ENCODE data around the gene BAIAP2. TPM values are rescaled to one million over a fixed set of nuclear protein-coding genes. Genes with fewer than 3 reads are reported as not detected.

Gene BAIAP2
- total and polyA plus RNA-seq, 10 of the 15 experiments (the other 5 are each of a cell fraction or from before 2014, with no cell fraction given): 0.15 to 1.2 (median 0.46) TPM; not detected in 2

GRCh38 chr17:81083125-81083765 is 48.3 kb downstream of the BAIAP2 start (continued):
- TF ChIP-seq MAX (IDR thresholded peaks at IDR 0.05; ENCODE audit: low read depth, low read length) (no peak), TCF3 (IDR thresholded peaks at IDR 0.05; ENCODE audit: borderline replicate concordance, insufficient read depth, low read depth, low read length) (no peak)

GRCh38 chr17:81084680-81085419 is 49.9 kb downstream of the BAIAP2 start:
- Histone ChIP-seq H3K4me3 (no peak overlapping the region), H3K79me2 (ENCODE audit: control insufficient read depth, insufficient read depth, low read length) (no peaks in the 10 kb centered on the region), H2AFZ (ENCODE audit: control insufficient read depth, low read depth, low read length) (no peak overlapping the region), H4K20me1 (ENCODE audit: control insufficient read depth, insufficient read depth) (no peaks in the 10 kb centered on the region), H3K36me3 (ENCODE audit: control insufficient read depth in 2 of 2, insufficient read depth in 2 of 2, low read length in 1 of 2) (no peaks in the 10 kb centered on the region), H3K9me3 (replicated peaks; ENCODE audit: control insufficient read depth, insufficient read depth, low read length) (no peaks in the 10 kb centered on the region), H3K4me2 (ENCODE audit: control insufficient read depth, insufficient read depth) (no peak overlapping the region), H3K9ac (ENCODE audit: control insufficient read depth, insufficient read depth, low read length) (no peak overlapping the region), H3K27ac (ENCODE audit: control insufficient read depth, insufficient read depth) (no peak overlapping the region), H3K27me3 (replicated peaks in 1 of 2; ENCODE audit: control insufficient read depth in 2 of 2, insufficient read depth in 2 of 2, low read length in 1 of 2) (no peaks in the 10 kb centered on the region), H3K4me1 (ENCODE audit: control insufficient read depth, insufficient read depth, low read length) (no peaks in the 10 kb centered on the region)
- ATAC-seq (no peak), DNase-seq (ENCODE audit: low read depth, low spot score) (no peak), FAIRE-seq (no peak)
- in situ Hi-C loops (cut with MboI) (no loop called here), intact Hi-C loops (cut with micrococcal nuclease; ENCODE audit: unreplicated experiment) (no loop called here)
- WGBS (ENCODE audit: insufficient coverage, insufficient replicate concordance, low lambda C conversion rate, missing lambda C conversion rate): 49% methylated on average over 25 of the region's 26 CpGs
- ChIA-PET POLR2A (no interaction called here), SMC1A (ENCODE audit: uncharacterized antibody, unreplicated experiment) (no interaction called here), RAD21 (ENCODE audit: unreplicated experiment) (no interaction called here), CTCF (no interaction called here)
- no TSS peak for BruUV-seq (replicated peaks)
- no peak for TF ChIP-seq SIX5 (IDR thresholded peaks at IDR 0.05; ENCODE audit: low read depth, low read length, severe bottlenecking)
- TF ChIP-seq IRF3 (IDR thresholded peaks at IDR 0.05): no peak
- TF ChIP-seq USF2 (IDR thresholded peaks at IDR 0.05; ENCODE audit: borderline replicate concordance, low read depth, low read length): no peak
- no peak for TF ChIP-seq MAX (IDR thresholded peaks at IDR 0.05; ENCODE audit: low read depth, low read length)
- no peak for TF ChIP-seq RELB (IDR thresholded peaks at IDR 0.05; ENCODE audit: low read depth)
- no peak for TF ChIP-seq DPF2 (IDR thresholded peaks at IDR 0.05)
- TF ChIP-seq TAF1 (IDR thresholded peaks at IDR 0.05; ENCODE audit: borderline replicate concordance, low read depth, low read length): no peak
- no peak for TF ChIP-seq HSF1 (IDR thresholded peaks at IDR 0.05; ENCODE audit: low read depth, low read length)
- TF ChIP-seq NFYA (IDR thresholded peaks at IDR 0.05; ENCODE audit: borderline replicate concordance, low read depth, low read length): no peak
- no peak for TF ChIP-seq SREBF1 (IDR thresholded peaks at IDR 0.05; ENCODE audit: low read length)
- no peak for TF ChIP-seq JUNB (IDR thresholded peaks at IDR 0.05)
